Keratinocyte (primary cell): ENCODE results near the gene NT5DC2. TPM values are rescaled to one million over a fixed set of nuclear protein-coding genes. Genes with fewer than 3 reads are reported as not detected.

Source experiments
- DNase-seq: peaks from one replicate; pipeline ENCODE4 v3.0.0-alpha.2; 2011; ENCODE audit warnings: low read depth, missing footprints, low spot score
- FAIRE-seq: peaks from 2 replicates; lab custom pipeline; 2011; peaks lifted over from hg19 to GRCh38; lab: Jason Lieb, UNC
- H2AFZ ChIP-seq: 2 replicates; pipeline ENCODE4 v1.6.0; 2012; ENCODE audit warnings: low read length, control low read depth, inconsistent platforms; ENCODE audit not compliant: control insufficient read depth
- H3K27ac ChIP-seq: 2 replicates; pipeline ENCODE4 v1.5.1; 2011; ENCODE audit warnings: low read length; ENCODE audit not compliant: control insufficient read depth, insufficient read depth
- H3K27me3 ChIP-seq: 3 replicates; pipeline ENCODE4 v1.6.0; 2011; ENCODE audit warnings: low read length; ENCODE audit not compliant: control insufficient read depth, insufficient read depth; ENCODE audit errors: extremely low read depth
- H3K36me3 ChIP-seq, 2 experiments: 2 replicates in 1 of 2; 3 replicates in 1 of 2; pipeline ENCODE4 v1.5.1; 2011; ENCODE audit warnings: low read length in 2 of 2, mild to moderate bottlenecking in 1 of 2; ENCODE audit not compliant: control insufficient read depth in 2 of 2, insufficient read depth in 2 of 2; ENCODE audit errors: extremely low read depth in 1 of 2
- H3K4me1 ChIP-seq: 3 replicates; pipeline ENCODE4 v1.5.1; 2011; ENCODE audit warnings: low read length; ENCODE audit not compliant: control insufficient read depth, insufficient read depth; ENCODE audit errors: extremely low read depth
- H3K4me2 ChIP-seq: 3 replicates; pipeline ENCODE4 v1.6.0; 2011; ENCODE audit warnings: low read depth, low read length; ENCODE audit not compliant: control insufficient read depth, insufficient read depth; ENCODE audit errors: extremely low read depth
- H3K4me3 ChIP-seq, 3 experiments: fragments of 200-600 bp in 1 of 3; sonication (generic) in 1 of 3; 2 replicates in 2 of 3; 3 replicates in 1 of 3; pipeline ENCODE4 v1.5.1; 2011 to 2016; ENCODE audit warnings: low read length in 3 of 3, mild to moderate bottlenecking in 3 of 3, control low read depth in 2 of 3, inconsistent platforms in 1 of 3, low read depth in 1 of 3, mixed read lengths in 1 of 3, mixed run types in 1 of 3, moderate library complexity in 1 of 3; ENCODE audit not compliant: control insufficient read depth in 2 of 3, insufficient read depth in 2 of 3; ENCODE audit errors: extremely low read depth in 1 of 3
- H3K79me2 ChIP-seq: 2 replicates; pipeline ENCODE4 v1.6.0; 2012; ENCODE audit warnings: low read length; ENCODE audit not compliant: control insufficient read depth, insufficient read depth
- H3K9ac ChIP-seq: 3 replicates; pipeline ENCODE4 v1.6.0; 2011; ENCODE audit warnings: low read length; ENCODE audit not compliant: control insufficient read depth, insufficient read depth; ENCODE audit errors: extremely low read depth
- H3K9me1 ChIP-seq: 3 replicates; pipeline ENCODE4 v1.6.0; 2011; ENCODE audit warnings: low read length; ENCODE audit not compliant: control insufficient read depth, insufficient read depth; ENCODE audit errors: extremely low read depth
- H3K9me3 ChIP-seq: 2 replicates; pipeline ENCODE4 v1.5.1; 2012; ENCODE audit warnings: low read depth, low read length; ENCODE audit not compliant: control insufficient read depth
- H4K20me1 ChIP-seq: 3 replicates; pipeline ENCODE4 v1.6.0; 2011; ENCODE audit warnings: low read length; ENCODE audit not compliant: control insufficient read depth, insufficient read depth; ENCODE audit errors: extremely low read depth
- EZH2 ChIP-seq: IDR thresholded peaks from one replicate; pipeline ENCODE4 v1.6.1; 2012; ENCODE audit warnings: inconsistent platforms, mild to moderate bottlenecking, low read length, moderate library complexity
- dilution Hi-C: fragments of 300-500 bp; cut with MboI; formaldehyde crosslinking; loops from one replicate; pipeline ENCODE4 v1.7.0; 2020; ENCODE audit warnings: low sequenced_read_pairs; ENCODE audit not compliant: extremely low pct_ligation_motif_present
- polyA plus RNA-seq, 5 experiments: library from polyadenylated mRNA; depleted of rRNA in 3 of 5; stranded (reverse) in 3 of 5; stranded (forward) in 1 of 5; unstranded in 1 of 5; fragments of >200 nt; gene quantifications; 1 replicate in 1 of 5; 2 replicates in 3 of 5; 3 replicates in 1 of 5; pipeline versions ENCODE4 v1.2.1 to v1.2.3, GENCODE V29; 2011 to 2012; ENCODE audit warnings: missing spikeins in 2 of 5, low read depth in 1 of 5, low replicate concordance in 1 of 5
- TF ChIP-seq, protein P1 (sequence below), 3 experiments: IDR thresholded peaks in 1 of 3; conservative IDR thresholded peaks in 1 of 3; optimal IDR thresholded peaks in 1 of 3; 2 replicates in 2 of 3; 3 replicates in 1 of 3; pipeline versions ENCODE3 to v1.5.1; 2011; ENCODE audit warnings: low read length in 3 of 3, mild to moderate bottlenecking in 3 of 3, moderate library complexity in 2 of 3, control low read depth in 1 of 3, inconsistent platforms in 1 of 3; ENCODE audit not compliant: insufficient read depth in 2 of 3; ENCODE audit errors: extremely low read depth in 1 of 3

The NT5DC2 gene
- polyA plus RNA-seq, 1 donor (not counting 4 experiments of a cell fraction or from before 2014, with no cell fraction given) = 54.7 TPM

GRCh38 chr3:52572221-52572620 is 38.6 kb upstream of the NT5DC2 start:
- Histone ChIP-seq H4K20me1 (no peaks in the 10 kb centered on the region), H3K27ac (no peak overlapping the region), H3K9ac (no peak overlapping the region), H3K9me1 (no peaks in the 10 kb centered on the region), H3K4me2 (no peak overlapping the region), H3K4me3 (no peak overlapping the region), H3K9me3 (no peaks in the 10 kb centered on the region), H2AFZ (no peak overlapping the region), H3K4me1 (no peaks in the 10 kb centered on the region), H3K36me3 (peaks cover 4 to 6% of the 10 kb centered on the region in 2 experiments), H3K27me3 (no peaks in the 10 kb centered on the region), H3K79me2 (no peaks in the 10 kb centered on the region)
- DNase-seq = no peak
- TF ChIP-seq, protein P1, sequence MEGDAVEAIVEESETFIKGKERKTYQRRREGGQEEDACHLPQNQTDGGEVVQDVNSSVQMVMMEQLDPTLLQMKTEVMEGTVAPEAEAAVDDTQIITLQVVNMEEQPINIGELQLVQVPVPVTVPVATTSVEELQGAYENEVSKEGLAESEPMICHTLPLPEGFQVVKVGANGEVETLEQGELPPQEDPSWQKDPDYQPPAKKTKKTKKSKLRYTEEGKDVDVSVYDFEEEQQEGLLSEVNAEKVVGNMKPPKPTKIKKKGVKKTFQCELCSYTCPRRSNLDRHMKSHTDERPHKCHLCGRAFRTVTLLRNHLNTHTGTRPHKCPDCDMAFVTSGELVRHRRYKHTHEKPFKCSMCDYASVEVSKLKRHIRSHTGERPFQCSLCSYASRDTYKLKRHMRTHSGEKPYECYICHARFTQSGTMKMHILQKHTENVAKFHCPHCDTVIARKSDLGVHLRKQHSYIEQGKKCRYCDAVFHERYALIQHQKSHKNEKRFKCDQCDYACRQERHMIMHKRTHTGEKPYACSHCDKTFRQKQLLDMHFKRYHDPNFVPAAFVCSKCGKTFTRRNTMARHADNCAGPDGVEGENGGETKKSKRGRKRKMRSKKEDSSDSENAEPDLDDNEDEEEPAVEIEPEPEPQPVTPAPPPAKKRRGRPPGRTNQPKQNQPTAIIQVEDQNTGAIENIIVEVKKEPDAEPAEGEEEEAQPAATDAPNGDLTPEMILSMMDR (optimal IDR thresholded peaks at IDR 0.05 in 1 of 3, IDR thresholded peaks at IDR 0.05 in 1 of 3, conservative IDR thresholded peaks at IDR 0.05 in 1 of 3; ENCODE audit: extremely low read depth in 1 of 3, insufficient read depth in 2 of 3, low read length in 3 of 3) = no peak
- no peak for TF ChIP-seq EZH2
- dilution Hi-C loops = no loop called here
- FAIRE-seq = no peak

- H3K9me1 ChIP-seq = no peaks in the 10 kb centered on the region
- dilution Hi-C loops = no loop called here
- H3K36me3 ChIP-seq = peaks cover 4 to 6% of the 10 kb centered on the region in 2 experiments
- TF ChIP-seq EZH2 = no peak
- TF ChIP-seq, protein P1 (optimal IDR thresholded peaks at IDR 0.05 in 1 of 3, IDR thresholded peaks at IDR 0.05 in 1 of 3, conservative IDR thresholded peaks at IDR 0.05 in 1 of 3; ENCODE audit: extremely low read depth in 1 of 3, insufficient read depth in 2 of 3, low read length in 3 of 3) = no peak
- no peak for FAIRE-seq
- no peaks in the 10 kb centered on the region for H3K4me1 ChIP-seq
- no peak overlapping the region for H3K4me3 ChIP-seq
- no peaks in the 10 kb centered on the region for H4K20me1 ChIP-seq
- H2AFZ ChIP-seq = no peak overlapping the region
- H3K79me2 ChIP-seq = no peaks in the 10 kb centered on the region
- DNase-seq = no peak
- H3K4me2 ChIP-seq = no peak overlapping the region
- no peak overlapping the region for H3K9ac ChIP-seq
- no peaks in the 10 kb centered on the region for H3K9me3 ChIP-seq
- H3K27me3 ChIP-seq = no peaks in the 10 kb centered on the region
- H3K27ac ChIP-seq = no peak overlapping the region
Observed at GRCh38 chr3:52570076-52570475, 36.4 kb upstream of the NT5DC2 start.
